HepG2 (cell line): ENCODE results near the gene CD40. TPM values are rescaled to one million over a fixed set of nuclear protein-coding genes. Genes with fewer than 3 reads are reported as not detected.

Experiments used
- DMAP1 ChIP-seq: IDR thresholded peaks from 2 replicates; pipeline ENCODE4 v1.6.1; 2016
- ELF4 ChIP-seq: sonication (generic); formaldehyde crosslinking; IDR thresholded peaks from 2 replicates; pipeline ENCODE4 v1.5.0; 2020; ENCODE audit warnings: missing genetic modification reagents, mild to moderate bottlenecking, moderate library complexity, borderline replicate concordance
- GABPA ChIP-seq, 2 experiments: IDR thresholded peaks; 2 replicates each; pipeline ENCODE4 v1.6.1; 2011 to 2016; ENCODE audit warnings: low read depth in 2 of 2, low read length in 1 of 2, missing biosample characterization in 1 of 2, missing genetic modification characterization in 1 of 2
- JUN ChIP-seq: sonication (generic); formaldehyde crosslinking; IDR thresholded peaks from 2 replicates; pipeline ENCODE4 v1.4.0; 2020; ENCODE audit warnings: mild to moderate bottlenecking, missing genetic modification reagents
- JUNB ChIP-seq: sonication (generic); formaldehyde crosslinking; IDR thresholded peaks from 2 replicates; pipeline ENCODE4 v1.8.0; 2022; ENCODE audit warnings: missing genetic modification reagents, mild to moderate bottlenecking, borderline replicate concordance
- KLF13 ChIP-seq: sonication (generic); formaldehyde crosslinking; IDR thresholded peaks from 2 replicates; pipeline ENCODE4 v1.4.0; 2020; ENCODE audit warnings: mild to moderate bottlenecking, missing genetic modification reagents
- RARA ChIP-seq: IDR thresholded peaks from 2 replicates; pipeline ENCODE4 v1.6.1; 2016; ENCODE audit warnings: missing genetic modification reagents, missing compliant biosample characterization
- ZNF101 ChIP-seq: sonication (generic); formaldehyde crosslinking; IDR thresholded peaks from 2 replicates; pipeline ENCODE4 v1.4.0; 2020; ENCODE audit warnings: mild to moderate bottlenecking, low read depth, missing genetic modification reagents, borderline replicate concordance
- ZNF337 ChIP-seq: sonication (generic); formaldehyde crosslinking; IDR thresholded peaks from 2 replicates; pipeline ENCODE4 v1.5.1; 2020; ENCODE audit warnings: missing genetic modification reagents, low read depth, mild to moderate bottlenecking, borderline replicate concordance
- ZNF441 ChIP-seq: sonication (generic); formaldehyde crosslinking; IDR thresholded peaks from 2 replicates; pipeline ENCODE4 v1.7.0; 2021; ENCODE audit warnings: missing genetic modification reagents, borderline replicate concordance
- ZNF543 ChIP-seq: sonication (generic); formaldehyde crosslinking; IDR thresholded peaks from 2 replicates; pipeline ENCODE4 v1.4.0; 2020; ENCODE audit warnings: mild to moderate bottlenecking, missing genetic modification reagents
- ZNF660 ChIP-seq: sonication (generic); formaldehyde crosslinking; IDR thresholded peaks from 2 replicates; pipeline ENCODE4 v1.5.1; 2020; ENCODE audit warnings: mild to moderate bottlenecking, low read depth, missing genetic modification reagents, borderline replicate concordance
- polyA plus RNA-seq, 8 experiments: library from polyadenylated mRNA; depleted of rRNA in 3 of 8; stranded (reverse) in 7 of 8; unstranded in 1 of 8; fragments of >200 nt; fragmentation: Illumina TruSeq in 4 of 8; extraction: Trizol in 4 of 8; gene quantifications; 2 replicates each; pipeline versions ENCODE4 v1.2.1 to v1.2.3, GENCODE V29; 2011 to 2016; ENCODE audit warnings: low read depth in 4 of 8, missing spikeins in 1 of 8, mixed read lengths in 1 of 8; ENCODE audit not compliant: insufficient read depth in 1 of 8
- total RNA-seq, 5 experiments: library from RNA; depleted of rRNA; stranded (reverse); fragments of >200 nt; fragmentation: Illumina TruSeq; extraction: Trizol; gene quantifications; 2 replicates each; pipeline ENCODE4 v1.2.3, GENCODE V29; 2016; ENCODE audit warnings: low read depth in 1 of 5
- TF ChIP-seq, protein P1 (sequence below): sonication (generic); formaldehyde crosslinking; IDR thresholded peaks from 2 replicates; pipeline ENCODE4 v1.5.1; 2020; ENCODE audit warnings: mild to moderate bottlenecking, missing genetic modification reagents, borderline replicate concordance
- TF ChIP-seq, protein P2 (sequence below): sonication (generic); formaldehyde crosslinking; IDR thresholded peaks from 2 replicates; pipeline ENCODE4 v1.4.0; 2020; ENCODE audit warnings: mild to moderate bottlenecking, missing genetic modification reagents

Gene CD40
- total and polyA plus RNA-seq, 2 of the 13 experiments (the other 11 are each of a cell fraction or from before 2014, with no cell fraction given): 4.6 to 13.4 TPM

DNA sequence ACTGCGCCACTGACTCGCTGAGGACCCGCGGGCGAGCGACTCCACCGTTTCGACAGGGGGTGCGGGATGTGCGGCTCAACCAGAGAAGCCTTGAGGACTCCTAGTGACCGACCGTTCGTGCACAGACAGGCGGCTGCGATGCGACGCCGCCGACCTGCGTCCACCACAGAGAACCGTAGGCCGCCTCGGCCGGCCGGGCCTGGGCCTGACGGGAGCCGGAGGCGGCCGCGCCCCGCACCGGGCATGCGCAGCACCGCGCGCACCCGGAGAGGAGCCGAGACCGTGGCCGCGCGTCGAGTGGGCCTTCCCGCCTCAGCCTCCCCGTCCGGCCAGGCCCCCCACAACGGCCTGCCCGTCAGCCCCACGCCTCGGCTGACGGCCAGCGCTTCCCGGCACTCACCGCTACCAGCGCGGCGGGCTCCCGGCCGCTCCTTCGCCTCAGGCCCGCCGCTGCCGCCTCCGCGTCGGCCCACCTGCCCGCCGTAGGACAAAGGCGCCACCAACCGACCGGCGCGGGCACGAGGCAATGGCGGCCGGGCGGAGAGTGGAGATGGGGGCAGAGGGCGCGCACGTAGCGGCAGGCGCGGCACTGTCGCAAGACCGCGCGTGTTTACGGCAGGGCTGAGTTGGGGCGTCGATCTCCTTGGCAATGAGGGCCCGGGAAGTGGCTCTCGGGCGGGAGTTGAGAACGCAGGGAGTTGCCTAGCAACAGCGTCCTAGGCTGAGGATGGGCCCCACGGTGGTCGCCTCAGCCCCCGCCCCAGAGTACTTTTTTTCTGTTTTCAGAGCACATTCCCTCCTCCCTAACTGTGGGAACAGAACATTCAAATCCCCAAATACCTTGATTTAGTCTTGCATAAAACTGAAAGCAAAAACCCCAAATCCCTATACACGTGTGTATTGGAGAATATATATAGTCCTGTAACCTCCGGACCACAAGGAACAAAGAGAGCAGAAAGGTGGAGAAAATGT lies 28.4 kb upstream of the CD40 start, which contains the start of gene NCOA5 (continued):
- TF ChIP-seq, protein P1, sequence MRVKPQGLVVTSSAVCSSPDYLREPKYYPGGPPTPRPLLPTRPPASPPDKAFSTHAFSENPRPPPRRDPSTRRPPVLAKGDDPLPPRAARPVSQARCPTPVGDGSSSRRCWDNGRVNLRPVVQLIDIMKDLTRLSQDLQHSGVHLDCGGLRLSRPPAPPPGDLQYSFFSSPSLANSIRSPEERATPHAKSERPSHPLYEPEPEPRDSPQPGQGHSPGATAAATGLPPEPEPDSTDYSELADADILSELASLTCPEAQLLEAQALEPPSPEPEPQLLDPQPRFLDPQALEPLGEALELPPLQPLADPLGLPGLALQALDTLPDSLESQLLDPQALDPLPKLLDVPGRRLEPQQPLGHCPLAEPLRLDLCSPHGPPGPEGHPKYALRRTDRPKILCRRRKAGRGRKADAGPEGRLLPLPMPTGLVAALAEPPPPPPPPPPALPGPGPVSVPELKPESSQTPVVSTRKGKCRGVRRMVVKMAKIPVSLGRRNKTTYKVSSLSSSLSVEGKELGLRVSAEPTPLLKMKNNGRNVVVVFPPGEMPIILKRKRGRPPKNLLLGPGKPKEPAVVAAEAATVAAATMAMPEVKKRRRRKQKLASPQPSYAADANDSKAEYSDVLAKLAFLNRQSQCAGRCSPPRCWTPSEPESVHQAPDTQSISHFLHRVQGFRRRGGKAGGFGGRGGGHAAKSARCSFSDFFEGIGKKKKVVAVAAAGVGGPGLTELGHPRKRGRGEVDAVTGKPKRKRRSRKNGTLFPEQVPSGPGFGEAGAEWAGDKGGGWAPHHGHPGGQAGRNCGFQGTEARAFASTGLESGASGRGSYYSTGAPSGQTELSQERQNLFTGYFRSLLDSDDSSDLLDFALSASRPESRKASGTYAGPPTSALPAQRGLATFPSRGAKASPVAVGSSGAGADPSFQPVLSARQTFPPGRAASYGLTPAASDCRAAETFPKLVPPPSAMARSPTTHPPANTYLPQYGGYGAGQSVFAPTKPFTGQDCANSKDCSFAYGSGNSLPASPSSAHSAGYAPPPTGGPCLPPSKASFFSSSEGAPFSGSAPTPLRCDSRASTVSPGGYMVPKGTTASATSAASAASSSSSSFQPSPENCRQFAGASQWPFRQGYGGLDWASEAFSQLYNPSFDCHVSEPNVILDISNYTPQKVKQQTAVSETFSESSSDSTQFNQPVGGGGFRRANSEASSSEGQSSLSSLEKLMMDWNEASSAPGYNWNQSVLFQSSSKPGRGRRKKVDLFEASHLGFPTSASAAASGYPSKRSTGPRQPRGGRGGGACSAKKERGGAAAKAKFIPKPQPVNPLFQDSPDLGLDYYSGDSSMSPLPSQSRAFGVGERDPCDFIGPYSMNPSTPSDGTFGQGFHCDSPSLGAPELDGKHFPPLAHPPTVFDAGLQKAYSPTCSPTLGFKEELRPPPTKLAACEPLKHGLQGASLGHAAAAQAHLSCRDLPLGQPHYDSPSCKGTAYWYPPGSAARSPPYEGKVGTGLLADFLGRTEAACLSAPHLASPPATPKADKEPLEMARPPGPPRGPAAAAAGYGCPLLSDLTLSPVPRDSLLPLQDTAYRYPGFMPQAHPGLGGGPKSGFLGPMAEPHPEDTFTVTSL: no peak
- TF ChIP-seq JUN (CRISPR knock-in tag) (no peak; the same call in 1 of the 2 replicates), ZNF660 (CRISPR knock-in tag) (no peak), ZNF441 (peak; percentile 88), ZNF101 (CRISPR knock-in tag) (no peak), ZNF543 (peak; percentile 96), ELF4 (no peak), RARA (CRISPR knock-in tag) (peak; percentile 56), ZNF337 (CRISPR knock-in tag) (peak; percentile 93; the same call in 1 of the 2 replicates), JUNB (CRISPR knock-in tag) (no peak), DMAP1 (peak; percentile 99), GABPA (IDR thresholded peaks at IDR 0.05; ENCODE audit: low read depth, low read length) (no peak), GABPA (CRISPR knock-in tag; IDR thresholded peaks at IDR 0.05; ENCODE audit: low read depth) (no peak), KLF13 (CRISPR knock-in tag) (no peak)
- TF ChIP-seq, protein P2, sequence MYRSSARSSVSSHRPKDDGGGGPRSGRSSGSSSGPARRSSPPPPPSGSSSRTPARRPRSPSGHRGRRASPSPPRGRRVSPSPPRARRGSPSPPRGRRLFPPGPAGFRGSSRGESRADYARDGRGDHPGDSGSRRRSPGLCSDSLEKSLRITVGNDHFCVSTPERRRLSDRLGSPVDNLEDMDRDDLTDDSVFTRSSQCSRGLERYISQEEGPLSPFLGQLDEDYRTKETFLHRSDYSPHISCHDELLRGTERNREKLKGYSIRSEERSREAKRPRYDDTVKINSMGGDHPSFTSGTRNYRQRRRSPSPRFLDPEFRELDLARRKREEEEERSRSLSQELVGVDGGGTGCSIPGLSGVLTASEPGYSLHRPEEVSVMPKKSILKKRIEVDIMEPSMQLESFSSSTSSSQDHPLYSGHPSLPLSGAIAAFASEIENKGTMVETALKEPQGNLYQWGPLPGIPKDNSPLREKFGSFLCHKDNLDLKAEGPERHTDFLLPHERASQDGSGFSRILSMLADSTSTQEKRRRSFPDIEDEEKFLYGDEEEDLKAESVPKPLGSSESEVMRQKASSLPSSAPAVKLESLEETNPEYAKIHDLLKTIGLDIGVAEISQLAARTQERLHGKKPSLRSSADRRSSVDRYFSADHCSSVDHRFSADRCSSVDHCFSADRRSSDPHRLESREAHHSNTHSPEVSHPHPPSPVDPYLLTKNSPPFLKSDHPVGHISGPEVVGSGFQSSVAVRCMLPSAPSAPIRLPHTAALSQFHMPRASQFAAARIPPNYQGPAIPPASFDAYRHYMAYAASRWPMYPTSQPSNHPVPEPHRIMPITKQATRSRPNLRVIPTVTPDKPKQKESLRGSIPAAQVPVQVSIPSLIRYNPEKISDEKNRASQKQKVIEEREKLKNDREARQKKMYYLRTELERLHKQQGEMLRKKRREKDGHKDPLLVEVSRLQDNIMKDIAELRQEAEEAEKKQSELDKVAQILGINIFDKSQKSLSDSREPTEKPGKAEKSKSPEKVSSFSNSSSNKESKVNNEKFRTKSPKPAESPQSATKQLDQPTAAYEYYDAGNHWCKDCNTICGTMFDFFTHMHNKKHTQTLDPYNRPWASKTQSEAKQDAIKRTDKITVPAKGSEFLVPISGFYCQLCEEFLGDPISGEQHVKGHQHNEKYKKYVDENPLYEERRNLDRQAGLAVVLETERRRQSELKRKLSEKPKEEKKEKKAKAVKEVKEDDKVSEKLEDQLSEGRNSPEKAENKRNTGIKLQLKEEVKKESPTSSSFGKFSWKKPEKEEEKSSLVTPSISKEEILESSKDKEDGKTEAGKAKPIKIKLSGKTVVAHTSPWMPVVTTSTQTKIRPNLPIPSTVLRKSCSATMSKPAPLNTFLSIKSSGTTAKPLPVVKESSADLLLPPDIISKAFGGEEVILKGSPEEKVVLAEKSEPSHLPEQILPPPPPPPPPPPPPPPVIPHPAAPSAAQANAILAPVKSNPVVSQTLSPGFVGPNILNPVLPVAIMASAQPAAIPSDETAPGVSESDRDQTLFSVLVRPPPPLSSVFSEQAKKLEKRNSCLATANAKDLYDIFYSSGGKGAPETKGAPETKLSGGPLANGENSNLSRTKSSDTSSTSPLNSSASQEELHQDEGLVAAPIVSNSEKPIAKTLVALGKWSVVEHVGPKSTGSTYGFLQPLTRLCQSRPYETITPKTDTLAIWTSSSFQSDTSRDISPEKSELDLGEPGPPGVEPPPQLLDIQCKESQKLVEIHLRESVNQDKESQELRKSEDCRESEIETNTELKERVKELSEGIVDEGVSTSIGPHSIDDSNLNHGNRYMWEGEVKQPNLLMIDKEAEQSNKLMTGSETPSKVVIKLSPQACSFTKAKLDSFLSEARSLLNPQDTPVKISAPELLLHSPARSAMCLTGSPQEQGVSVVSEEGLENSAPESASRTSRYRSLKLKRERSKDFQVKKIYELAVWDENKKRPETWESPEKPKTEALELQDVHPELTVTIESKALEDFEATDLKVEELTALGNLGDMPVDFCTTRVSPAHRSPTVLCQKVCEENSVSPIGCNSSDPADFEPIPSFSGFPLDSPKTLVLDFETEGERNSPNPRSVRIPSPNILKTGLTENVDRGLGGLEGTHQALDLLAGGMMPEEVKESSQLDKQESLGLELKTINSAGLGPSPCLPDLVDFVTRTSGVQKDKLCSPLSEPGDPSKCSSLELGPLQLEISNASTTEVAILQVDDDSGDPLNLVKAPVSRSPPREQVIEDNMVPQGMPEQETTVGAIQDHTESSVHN (CRISPR knock-in tag): peak; percentile 37
